Adipocyte (in vitro differentiated cells): ENCODE results near the gene PSMA4.
A peak's percentile ranks its signal among the peaks of the same experiment; 100 is the strongest.
"Not testable (repeated sequence)": the region's sequence is repeated elsewhere in the genome, so short reads cannot be mapped to it uniquely, and the experiment has no call there.

Experiments
- DNase-seq: peaks from one replicate; pipeline ENCODE4 v3.0.0-alpha.2; 2015; ENCODE audit warnings: low read depth
- H3K27me3 ChIP-seq: replicated peaks from 2 replicates; pipeline ENCODE4 v1.7.0; 2013; ENCODE audit warnings: mild to moderate bottlenecking, low read length, moderate library complexity; ENCODE audit not compliant: control insufficient read depth, insufficient read depth
- H3K36me3 ChIP-seq: 2 replicates; pipeline ENCODE4 v1.7.0; 2013; ENCODE audit warnings: low read length, mild to moderate bottlenecking, moderate library complexity; ENCODE audit not compliant: control insufficient read depth, insufficient read depth, severe bottlenecking
- H3K4me1 ChIP-seq: 2 replicates; pipeline ENCODE4 v1.7.0; 2013; ENCODE audit warnings: mild to moderate bottlenecking, low read length, moderate library complexity; ENCODE audit not compliant: control insufficient read depth, insufficient read depth
- H3K4me3 ChIP-seq: 2 replicates; pipeline ENCODE4 v1.7.0; 2013; ENCODE audit warnings: mild to moderate bottlenecking, low read length, moderate library complexity
- H3K9ac ChIP-seq: 2 replicates; pipeline ENCODE4 v1.7.0; 2013; ENCODE audit warnings: mild to moderate bottlenecking, low read length, moderate library complexity
- H3K9me3 ChIP-seq: 2 replicates; pipeline ENCODE4 v1.7.0; 2013; ENCODE audit warnings: mild to moderate bottlenecking, low read length, moderate library complexity; ENCODE audit not compliant: control insufficient read depth

PSMA4 gene

DNA sequence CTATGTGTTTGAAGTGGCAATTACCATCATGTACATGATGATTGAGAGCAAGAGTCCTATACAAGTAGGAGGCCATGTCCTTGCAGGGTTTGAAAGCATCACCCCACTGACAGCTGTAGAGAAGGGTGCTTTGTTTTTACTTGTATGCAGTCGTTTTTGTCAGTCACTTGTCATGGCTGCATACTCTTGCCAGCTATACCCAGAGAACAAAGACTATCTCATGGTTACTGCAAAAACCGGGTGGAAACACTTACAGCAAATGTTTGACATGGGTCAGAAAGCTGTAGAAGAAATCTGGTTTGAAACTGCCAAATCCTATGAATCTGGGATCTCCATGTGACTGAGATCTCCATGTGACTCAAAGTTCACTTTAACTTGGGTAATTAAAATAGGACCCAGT, 6.9 kb upstream of the PSMA4 start:
- no peak for DNase-seq
- H3K4me1 ChIP-seq = peaks cover 8% of the 10 kb centered on the region
- H3K27me3 ChIP-seq = no peaks in the 10 kb centered on the region
- no peaks in the 10 kb centered on the region for H3K36me3 ChIP-seq
- no peak overlapping the region for H3K4me3 ChIP-seq
- no peak overlapping the region for H3K9ac ChIP-seq
- no peaks in the 10 kb centered on the region for H3K9me3 ChIP-seq

DNA sequence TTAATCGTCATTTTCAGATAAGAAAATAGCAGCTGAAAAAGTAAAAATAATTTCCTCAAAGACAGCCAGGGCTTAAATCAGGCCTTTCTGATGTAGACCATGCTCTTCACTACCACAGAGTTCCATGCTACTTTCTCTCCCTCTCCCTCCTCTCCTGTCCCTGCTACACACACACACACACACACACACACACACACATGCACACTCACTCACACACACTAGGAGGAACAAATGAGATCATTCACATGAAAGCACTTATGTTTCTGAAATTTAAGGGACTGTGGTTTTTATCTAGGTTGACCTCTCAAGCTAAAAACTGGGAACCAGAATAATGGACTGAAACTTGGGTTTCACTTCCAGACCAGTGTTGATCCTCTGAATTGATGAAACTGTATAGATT, 4.1 kb upstream of the PSMA4 start:
- Histone ChIP-seq H3K4me1 (peaks cover 11% of the 10 kb centered on the region), H3K27me3 (no peaks in the 10 kb centered on the region), H3K4me3 (no peak overlapping the region), H3K36me3 (no peaks in the 10 kb centered on the region), H3K9ac (no peak overlapping the region), H3K9me3 (no peaks in the 10 kb centered on the region)
- DNase-seq = no peak

DNA sequence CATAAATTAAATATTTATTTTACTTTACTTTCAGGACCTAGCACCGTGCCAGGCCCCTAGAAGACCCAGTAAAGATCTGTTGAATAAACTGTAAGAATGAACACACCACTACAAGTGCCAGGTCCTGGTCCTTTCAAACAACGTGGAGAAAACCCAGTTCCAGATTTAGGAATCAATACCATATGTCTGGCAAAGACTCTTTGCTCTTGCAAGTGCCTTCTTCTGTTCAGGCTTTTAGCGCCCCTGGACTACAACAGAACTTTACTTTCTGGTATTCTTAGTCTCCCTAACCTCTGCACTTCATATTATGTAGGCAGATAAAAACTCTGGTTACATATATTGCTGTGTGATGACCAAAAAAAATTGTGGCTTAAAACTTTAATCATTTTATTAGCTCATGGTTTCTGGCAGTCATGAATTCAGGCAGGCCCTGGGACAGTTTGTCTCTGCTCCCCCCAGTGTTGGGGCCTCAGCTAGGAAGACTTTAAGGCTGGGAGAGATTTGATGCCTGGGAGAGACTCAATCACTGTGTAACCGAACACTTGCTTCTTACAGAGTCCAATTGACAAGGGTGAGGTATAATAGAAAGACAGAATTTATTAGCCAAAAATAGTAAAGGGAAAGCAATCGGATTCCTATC, 2.9 kb upstream of the PSMA4 start:
- Histone ChIP-seq H3K27me3 (no peaks in the 10 kb centered on the region), H3K4me1 (peaks cover 21% of the 10 kb centered on the region), H3K9ac (peak overlapping the region; percentile 8), H3K36me3 (peaks cover 4% of the 10 kb centered on the region), H3K4me3 (no peak overlapping the region), H3K9me3 (no peaks in the 10 kb centered on the region)
- DNase-seq = peak; percentile 76

DNA sequence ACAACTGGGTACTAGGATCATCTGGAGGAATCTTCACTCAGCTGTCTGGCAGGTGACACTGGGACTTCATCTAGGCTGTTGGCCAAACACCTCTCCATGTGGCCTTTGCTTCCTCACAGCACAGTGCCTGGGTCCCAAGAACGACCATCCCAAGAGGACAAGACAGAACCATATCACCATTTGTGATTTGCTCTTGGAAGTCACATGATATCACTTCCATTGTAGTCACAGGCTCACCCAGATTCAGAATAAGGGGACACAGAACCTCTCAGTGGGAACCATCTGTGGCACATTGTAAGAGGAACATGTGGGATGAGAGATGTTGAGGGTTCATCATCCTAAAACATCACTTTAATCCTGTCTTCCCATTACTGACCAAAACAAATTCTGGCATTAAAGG, 1.9 kb upstream of the PSMA4 start:
- Histone ChIP-seq H3K36me3 (peaks cover 14% of the 10 kb centered on the region), H3K9ac (no peak overlapping the region), H3K4me1 (peaks cover 30% of the 10 kb centered on the region), H3K4me3 (no peak overlapping the region), H3K9me3 (no peaks in the 10 kb centered on the region), H3K27me3 (no peaks in the 10 kb centered on the region)
- DNase-seq = no peak

DNA sequence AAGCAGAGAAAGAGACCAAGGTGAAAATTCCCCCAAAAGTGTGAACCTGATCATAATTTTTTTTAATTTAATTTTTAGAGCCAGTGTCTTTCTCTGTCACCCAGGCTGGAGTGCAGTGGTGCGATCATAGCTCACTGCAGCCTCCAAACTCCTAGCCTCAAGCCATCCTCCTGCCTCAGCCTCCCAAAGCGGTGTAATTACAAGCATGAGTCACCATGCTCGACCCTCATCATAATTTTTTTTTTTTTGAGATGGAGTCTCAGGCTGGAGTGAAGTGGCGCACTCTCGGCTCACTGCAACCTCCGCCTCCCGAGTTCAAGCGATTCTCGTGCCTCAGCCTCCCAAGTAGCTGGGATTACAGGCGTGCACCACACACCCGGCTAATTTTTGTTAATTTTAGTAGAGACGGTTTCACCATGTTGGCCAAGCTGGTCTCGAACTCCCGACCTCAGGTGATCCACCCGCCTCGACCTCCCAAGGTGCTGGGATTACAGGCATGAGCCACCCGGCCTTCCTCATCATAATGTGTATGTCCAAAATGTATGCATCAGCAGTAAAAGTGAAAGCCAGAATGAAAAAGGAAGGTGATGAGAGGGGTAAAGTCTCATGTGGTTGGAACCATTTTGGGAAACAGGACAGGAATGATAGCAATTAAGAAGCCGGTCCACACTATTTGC, 642 bp upstream of the PSMA4 start:
- Histone ChIP-seq H3K4me3 (peak overlapping the region; percentile 96), H3K4me1 (peaks cover 30% of the 10 kb centered on the region), H3K9ac (peak overlapping the region; percentile 99), H3K36me3 (peaks cover 26% of the 10 kb centered on the region)
- DNase-seq, H3K9me3 ChIP-seq, H3K27me3 ChIP-seq: not testable (repeated sequence)

DNA sequence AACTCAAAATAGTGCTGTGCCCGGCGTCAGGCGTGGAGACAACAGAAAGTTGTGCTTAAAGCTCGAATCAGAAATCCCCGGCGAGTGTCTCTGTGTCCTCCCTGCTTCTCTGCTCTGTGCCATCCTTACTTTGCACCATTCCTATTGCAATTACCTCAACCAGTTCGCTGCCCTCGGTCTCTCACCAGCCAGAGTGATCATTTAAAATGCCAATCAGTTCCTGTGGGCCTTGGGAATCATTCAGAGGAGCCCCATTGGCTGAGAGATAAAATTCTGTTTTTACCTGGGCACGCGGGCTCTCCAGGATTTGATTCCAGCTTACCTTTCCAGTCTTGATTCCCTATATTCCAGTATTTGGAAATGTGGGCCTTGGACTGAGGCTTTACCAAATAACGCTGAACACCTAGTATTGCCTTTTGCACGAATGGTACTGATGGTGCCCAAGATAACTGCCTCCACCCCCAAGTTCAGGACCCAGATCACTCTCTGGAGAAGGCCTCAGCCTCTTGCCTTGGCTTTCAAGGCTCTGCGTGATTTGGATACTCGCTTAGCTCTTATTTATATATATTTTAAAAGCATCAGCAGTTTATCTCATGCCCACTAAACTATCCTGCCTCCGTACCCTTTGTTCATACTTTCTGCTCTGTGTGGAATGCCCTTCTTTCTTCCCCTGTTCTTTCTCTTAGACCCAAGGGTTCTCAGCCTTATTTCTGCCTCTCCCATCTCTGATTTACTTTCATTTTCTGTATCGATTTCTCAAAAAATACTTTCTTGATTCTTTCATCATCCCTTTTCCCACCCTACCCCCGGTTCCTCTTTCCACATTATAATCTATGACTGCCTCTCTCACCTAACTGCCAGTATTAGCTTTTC, 863 bp downstream of the PSMA4 start:
- peak overlapping the region; percentile 99 for H3K9ac ChIP-seq
- H3K36me3 ChIP-seq = peaks cover 41% of the 10 kb centered on the region
- H3K9me3 ChIP-seq = no peaks in the 10 kb centered on the region
- H3K4me3 ChIP-seq = peak overlapping the region; percentile 96
- H3K27me3 ChIP-seq = no peaks in the 10 kb centered on the region
- peak; percentile 68 for DNase-seq
- peaks cover 30% of the 10 kb centered on the region for H3K4me1 ChIP-seq

DNA sequence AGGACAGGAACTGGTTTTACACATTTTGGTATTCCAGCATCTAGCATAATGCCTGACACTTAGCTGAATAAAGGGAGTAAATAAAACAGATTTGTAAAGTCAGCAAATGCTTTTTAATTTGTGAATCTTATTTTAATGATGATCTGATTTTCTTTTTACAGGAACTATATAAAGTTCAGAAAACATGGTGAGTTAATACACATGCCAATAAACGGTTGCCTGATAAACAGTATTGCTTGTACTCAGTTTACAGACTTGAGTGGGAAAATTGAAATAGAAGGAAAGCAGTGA, 1.4 kb downstream of the PSMA4 start:
- no peaks in the 10 kb centered on the region for H3K27me3 ChIP-seq
- DNase-seq = no peak
- H3K9ac ChIP-seq = peak overlapping the region; percentile 99
- H3K4me1 ChIP-seq = peaks cover 30% of the 10 kb centered on the region
- H3K9me3 ChIP-seq = no peaks in the 10 kb centered on the region
- peaks cover 47% of the 10 kb centered on the region for H3K36me3 ChIP-seq
- H3K4me3 ChIP-seq = peak overlapping the region; percentile 96

DNA sequence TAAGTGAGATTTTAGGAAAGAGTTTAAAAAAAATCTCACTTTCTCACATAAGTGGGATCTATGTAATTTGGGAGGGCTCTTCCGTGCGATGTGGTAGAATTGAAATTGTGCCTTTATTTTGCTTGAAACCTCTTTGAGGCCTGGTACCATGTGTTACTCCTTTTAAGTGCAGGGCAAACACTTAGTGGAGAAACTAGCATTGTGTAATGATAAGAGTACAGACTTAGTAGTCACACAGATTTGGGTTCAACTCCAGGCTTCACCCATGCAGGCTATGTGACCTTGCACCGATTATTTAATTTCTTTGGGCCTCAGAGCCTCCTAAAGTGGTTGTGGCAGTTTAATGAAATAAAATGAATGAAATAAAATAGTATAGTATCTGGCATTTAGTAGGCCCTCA, 2.4 kb downstream of the PSMA4 start:
- H3K9me3 ChIP-seq = no peaks in the 10 kb centered on the region
- peaks cover 57% of the 10 kb centered on the region for H3K36me3 ChIP-seq
- H3K4me3 ChIP-seq = no peak overlapping the region
- H3K27me3 ChIP-seq = no peaks in the 10 kb centered on the region
- DNase-seq = no peak
- peaks cover 25% of the 10 kb centered on the region for H3K4me1 ChIP-seq
- H3K9ac ChIP-seq = peak overlapping the region; percentile 99

DNA sequence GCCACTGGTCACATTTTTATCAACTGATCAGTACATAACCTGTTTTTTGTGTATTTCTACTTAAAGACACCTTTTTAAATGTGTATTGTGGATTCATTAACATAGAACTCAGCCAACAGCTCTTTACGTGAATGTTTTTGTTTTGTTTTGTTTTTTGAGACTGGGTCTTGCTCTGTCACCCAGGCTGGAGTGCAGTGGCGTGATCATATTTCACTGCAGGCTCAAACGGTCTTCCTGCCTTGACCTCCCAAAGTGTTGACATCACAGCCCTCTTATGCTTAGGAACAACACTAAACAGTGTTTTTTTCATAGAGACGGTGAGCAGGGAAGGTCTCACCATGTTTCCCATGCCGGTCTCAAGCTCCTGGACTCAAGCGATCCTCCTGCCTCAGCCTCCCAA, 9.9 kb downstream of the PSMA4 start:
- Histone ChIP-seq H3K4me3 (no peak overlapping the region), H3K4me1 (no peaks in the 10 kb centered on the region), H3K36me3 (peaks cover 57% of the 10 kb centered on the region), H3K27me3 (no peaks in the 10 kb centered on the region), H3K9me3 (no peaks in the 10 kb centered on the region), H3K9ac (no peak overlapping the region)
- no peak for DNase-seq

DNA sequence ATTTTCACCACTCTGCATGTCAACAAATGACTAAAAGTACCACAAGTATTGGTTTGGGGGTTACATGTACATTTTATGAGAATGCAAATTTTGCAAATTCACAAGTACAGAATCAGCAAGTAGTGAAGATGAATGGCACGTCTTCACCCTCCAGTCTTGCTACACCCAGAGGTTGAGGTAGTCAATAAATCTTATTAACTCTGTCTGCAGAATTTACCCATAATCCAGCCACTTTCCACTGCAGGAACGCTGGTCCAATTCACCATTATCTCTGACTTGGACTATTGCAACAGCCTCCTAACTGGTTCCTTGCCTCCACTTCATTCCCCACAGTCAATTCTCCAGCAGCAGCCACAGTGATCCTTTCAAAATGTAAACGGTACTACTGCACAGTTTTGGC, 10.6 kb downstream of the PSMA4 start:
- H3K36me3 ChIP-seq = peaks cover 51% of the 10 kb centered on the region

DNA sequence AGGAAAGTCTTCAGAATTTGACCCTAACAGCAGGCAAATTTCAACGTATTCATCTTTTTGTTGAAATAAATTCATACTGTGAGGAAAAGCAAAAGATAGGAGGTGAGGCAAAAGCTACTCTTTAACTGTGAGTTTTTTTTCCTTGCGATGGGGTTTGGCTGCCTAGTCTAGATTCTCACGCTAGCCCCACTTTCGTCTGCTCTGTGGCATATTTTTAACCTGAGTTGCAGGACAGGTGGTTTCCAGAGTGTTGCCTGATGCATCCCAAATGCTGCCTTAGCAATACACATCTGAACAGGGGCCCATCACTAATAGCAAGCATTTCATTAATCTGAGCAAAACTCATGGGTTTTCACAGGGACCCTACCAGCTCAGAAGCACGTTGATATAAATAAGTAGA, 11.7 kb downstream of the PSMA4 start:
- Histone ChIP-seq H3K27me3 (no peaks in the 10 kb centered on the region), H3K9ac (no peak overlapping the region), H3K9me3 (no peaks in the 10 kb centered on the region), H3K4me1 (no peaks in the 10 kb centered on the region), H3K36me3 (peaks cover 40% of the 10 kb centered on the region), H3K4me3 (no peak overlapping the region)
- no peak for DNase-seq

More for the DNA sequence above, 10.6 kb downstream of the PSMA4 start:
- Histone ChIP-seq H3K9ac (no peak overlapping the region), H3K9me3 (no peaks in the 10 kb centered on the region), H3K4me3 (no peak overlapping the region), H3K4me1 (no peaks in the 10 kb centered on the region), H3K27me3 (no peaks in the 10 kb centered on the region)
- no peak for DNase-seq
